OCI-LY3 (cell line): Measurements from ENCODE around the gene RABAC1.

Source experiments
- H2AFZ ChIP-seq: fragments of 200-600, 300-600 bp; shearing (Covaris generic); 2 replicates; pipeline ENCODE4 v1.6.0; 2014; ENCODE audit warnings: antibody characterized with exemption, low read depth, low read length
- H3K27ac ChIP-seq: fragments of 200-600, 300-600 bp; sonication (generic); 2 replicates; pipeline ENCODE4 v1.5.1; 2014; ENCODE audit warnings: mild to moderate bottlenecking, low read length, moderate library complexity, mixed read lengths
- H3K27me3 ChIP-seq: fragments of 200-600, 300-600 bp; sonication (generic); 2 replicates; pipeline ENCODE4 v1.6.1; 2014; ENCODE audit warnings: low read depth, low read length, mixed read lengths
- H3K36me3 ChIP-seq: fragments of 200-600, 300-600 bp; sonication (generic); replicated peaks from 2 replicates; pipeline ENCODE3; 2014; ENCODE audit warnings: low read depth, low read length, mixed read lengths
- H3K4me1 ChIP-seq: fragments of 300-600, 200-600 bp; sonication (generic); 2 replicates; pipeline ENCODE4 v1.6.1; 2014; ENCODE audit warnings: low read length, mixed read lengths
- H3K4me2 ChIP-seq: fragments of 200-600, 300-600 bp; sonication (generic); 2 replicates; pipeline ENCODE4 v1.6.1; 2014; ENCODE audit warnings: low read length, mixed read lengths
- H3K4me3 ChIP-seq: fragments of 300-600, 200-600 bp; sonication (generic); 2 replicates; pipeline ENCODE4 v1.5.1; 2014; ENCODE audit warnings: antibody characterized with exemption, mild to moderate bottlenecking, low read length, moderate library complexity
- H3K79me2 ChIP-seq: fragments of 300-600, 200-600 bp; shearing (Covaris generic); 2 replicates; pipeline ENCODE4 v1.6.1; 2014; ENCODE audit warnings: mild to moderate bottlenecking, low read length, mixed read lengths
- H3K9ac ChIP-seq: fragments of 300-600, 200-600 bp; shearing (Covaris generic); 2 replicates; pipeline ENCODE4 v1.6.0; 2014; ENCODE audit warnings: mild to moderate bottlenecking, low read length, moderate library complexity
- H3K9me3 ChIP-seq: fragments of 200-600, 300-600 bp; shearing (Covaris generic); 2 replicates; pipeline ENCODE4 v1.6.1; 2014; ENCODE audit warnings: low read length, mixed read lengths; ENCODE audit not compliant: insufficient read depth
- H4K20me1 ChIP-seq: fragments of 200-600, 300-600 bp; sonication (generic); 2 replicates; pipeline ENCODE4 v1.6.1; 2016; ENCODE audit warnings: low read length, mixed read lengths; ENCODE audit not compliant: insufficient read depth
- EZH2phosphoT487 ChIP-seq: fragments of 200-600 bp; shearing (Covaris generic); IDR thresholded peaks from 2 replicates; pipeline ENCODE4 v1.6.1; 2018; ENCODE audit warnings: antibody characterized with exemption, mixed run types, low read depth
- TF ChIP-seq, protein P1 (sequence below): fragments of 200-600, 300-600 bp; sonication (generic); IDR thresholded peaks from 2 replicates; pipeline ENCODE4 v1.5.1; 2014; ENCODE audit warnings: antibody characterized with exemption, low read length, low read depth

The RABAC1 gene

GRCh38 chr19:41909706-41910105 lies 49.4 kb downstream of the RABAC1 start:
- no peak overlapping the region for H3K9ac ChIP-seq
- H3K79me2 ChIP-seq = no peaks in the 10 kb centered on the region
- peaks cover 7% of the 10 kb centered on the region for H3K36me3 ChIP-seq
- no peaks in the 10 kb centered on the region for H3K9me3 ChIP-seq
- TF ChIP-seq EZH2phosphoT487 = no peak
- TF ChIP-seq, protein P1, sequence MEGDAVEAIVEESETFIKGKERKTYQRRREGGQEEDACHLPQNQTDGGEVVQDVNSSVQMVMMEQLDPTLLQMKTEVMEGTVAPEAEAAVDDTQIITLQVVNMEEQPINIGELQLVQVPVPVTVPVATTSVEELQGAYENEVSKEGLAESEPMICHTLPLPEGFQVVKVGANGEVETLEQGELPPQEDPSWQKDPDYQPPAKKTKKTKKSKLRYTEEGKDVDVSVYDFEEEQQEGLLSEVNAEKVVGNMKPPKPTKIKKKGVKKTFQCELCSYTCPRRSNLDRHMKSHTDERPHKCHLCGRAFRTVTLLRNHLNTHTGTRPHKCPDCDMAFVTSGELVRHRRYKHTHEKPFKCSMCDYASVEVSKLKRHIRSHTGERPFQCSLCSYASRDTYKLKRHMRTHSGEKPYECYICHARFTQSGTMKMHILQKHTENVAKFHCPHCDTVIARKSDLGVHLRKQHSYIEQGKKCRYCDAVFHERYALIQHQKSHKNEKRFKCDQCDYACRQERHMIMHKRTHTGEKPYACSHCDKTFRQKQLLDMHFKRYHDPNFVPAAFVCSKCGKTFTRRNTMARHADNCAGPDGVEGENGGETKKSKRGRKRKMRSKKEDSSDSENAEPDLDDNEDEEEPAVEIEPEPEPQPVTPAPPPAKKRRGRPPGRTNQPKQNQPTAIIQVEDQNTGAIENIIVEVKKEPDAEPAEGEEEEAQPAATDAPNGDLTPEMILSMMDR = no peak
- H3K4me3 ChIP-seq = no peak overlapping the region
- H2AFZ ChIP-seq = no peak overlapping the region
- H3K4me1 ChIP-seq = no peaks in the 10 kb centered on the region
- H3K4me2 ChIP-seq = no peak overlapping the region
- H3K27me3 ChIP-seq = no peaks in the 10 kb centered on the region
- 0 out of 2 replicates have a peak, but pooled peaks cover 2% of the 10 kb centered on the region for H4K20me1 ChIP-seq
- H3K27ac ChIP-seq = no peak overlapping the region

- Histone ChIP-seq H3K4me2 (no peak overlapping the region), H3K4me1 (no peaks in the 10 kb centered on the region), H2AFZ (no peak overlapping the region), H3K27me3 (no peaks in the 10 kb centered on the region), H3K36me3 (peaks cover 15% of the 10 kb centered on the region), H3K79me2 (no peaks in the 10 kb centered on the region), H3K9ac (no peak overlapping the region), H3K27ac (no peak overlapping the region), H3K4me3 (no peak overlapping the region), H4K20me1 (0 out of 2 replicates have a peak, but pooled peaks cover 2% of the 10 kb centered on the region), H3K9me3 (no peaks in the 10 kb centered on the region)
- TF ChIP-seq EZH2phosphoT487 = no peak
- TF ChIP-seq, protein P1 = no peak
Measured at GRCh38 chr19:41908724-41909464, 50.2 kb downstream of the RABAC1 start.

DNA sequence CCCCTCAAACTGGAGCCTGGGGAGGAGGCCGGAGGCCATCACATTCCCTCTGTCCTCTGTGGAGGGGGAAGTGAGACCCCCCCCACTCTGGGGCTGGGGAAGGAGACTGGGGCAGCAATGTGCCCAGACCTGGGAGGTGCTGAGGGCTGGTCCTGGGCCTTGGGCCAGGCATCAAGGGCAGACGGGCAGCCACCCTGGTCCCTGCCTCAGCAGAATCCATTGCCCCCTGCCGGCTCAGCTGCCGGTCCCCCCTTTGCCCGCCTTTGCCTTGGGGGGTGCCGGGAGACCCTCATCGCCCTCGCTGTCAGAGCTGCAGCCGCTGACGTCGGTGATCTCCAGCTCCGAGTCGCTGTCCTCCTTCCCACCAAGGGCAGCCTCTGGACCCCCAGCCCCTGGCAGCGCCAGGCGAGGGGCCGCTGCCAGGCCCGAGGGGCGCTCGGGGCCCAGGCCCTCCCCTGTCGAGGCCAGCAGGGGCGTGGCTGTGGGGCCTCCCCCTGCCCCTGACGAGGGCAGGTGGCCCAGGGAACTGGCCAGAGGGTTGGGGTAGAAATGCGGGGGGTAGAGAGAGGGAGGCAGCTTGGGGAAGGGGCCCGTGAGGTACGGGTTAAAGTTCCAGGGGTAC lies 51.0 kb downstream of the RABAC1 start:
- TF ChIP-seq, protein P1 = no peak
- TF ChIP-seq EZH2phosphoT487 = no peak
- Histone ChIP-seq H3K9ac (no peak overlapping the region), H3K36me3 (peaks cover 23% of the 10 kb centered on the region), H4K20me1 (0 out of 2 replicates have a peak, but pooled peaks cover 2% of the 10 kb centered on the region), H3K9me3 (no peaks in the 10 kb centered on the region), H3K27me3 (no peaks in the 10 kb centered on the region), H3K4me1 (no peaks in the 10 kb centered on the region), H3K4me2 (no peak overlapping the region), H2AFZ (no peak overlapping the region), H3K27ac (no peak overlapping the region), H3K79me2 (no peaks in the 10 kb centered on the region), H3K4me3 (no peak overlapping the region)

DNA sequence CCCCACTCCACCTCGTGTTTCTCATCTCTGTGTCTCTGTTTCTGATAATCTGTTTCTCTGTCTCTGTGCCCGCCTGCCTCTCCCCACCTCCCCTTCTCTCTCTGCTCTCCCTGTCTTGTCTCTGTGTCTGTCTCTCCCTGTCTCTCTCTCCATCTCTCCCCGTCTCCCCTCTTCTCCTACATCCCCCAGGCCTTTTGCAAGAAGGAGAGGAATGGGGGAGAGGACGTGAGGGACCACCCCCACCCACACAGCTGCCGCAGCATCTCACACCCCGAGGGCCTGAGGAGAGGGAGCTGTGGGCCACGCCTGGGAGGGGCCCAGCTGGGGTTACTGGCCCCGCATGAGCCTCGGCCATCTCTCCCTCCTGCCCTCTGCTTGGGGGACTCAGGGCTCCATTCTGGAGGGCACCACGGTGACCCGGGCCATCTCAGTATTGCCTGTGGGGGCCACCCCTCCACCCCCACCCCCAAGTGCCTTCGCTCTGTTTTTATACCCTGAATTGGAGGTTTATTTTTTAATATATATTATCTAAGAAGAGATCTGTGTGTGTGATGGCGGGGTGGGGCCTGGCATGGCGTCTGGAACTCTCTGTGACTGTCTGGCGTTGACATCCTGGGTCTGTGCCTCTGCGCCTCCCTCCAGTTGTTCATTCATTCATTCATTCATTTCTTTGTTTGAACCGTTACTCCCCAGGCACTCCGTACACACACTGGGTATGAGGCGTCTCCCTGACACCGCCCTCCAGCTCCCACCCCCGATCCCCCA lies 52.0 kb downstream of the RABAC1 start:
- Histone ChIP-seq H3K27ac (no peak overlapping the region), H3K27me3 (no peaks in the 10 kb centered on the region), H3K36me3 (peaks cover 32% of the 10 kb centered on the region), H3K4me3 (no peak overlapping the region), H2AFZ (no peak overlapping the region), H3K79me2 (no peaks in the 10 kb centered on the region), H4K20me1 (0 out of 2 replicates have a peak, but pooled peaks cover 2% of the 10 kb centered on the region), H3K9me3 (no peaks in the 10 kb centered on the region), H3K4me2 (no peak overlapping the region), H3K4me1 (no peaks in the 10 kb centered on the region), H3K9ac (no peak overlapping the region)
- TF ChIP-seq EZH2phosphoT487 = no peak
